ENCODE data around the gene OR2F2. TPM values are rescaled to one million over a fixed set of nuclear protein-coding genes. Genes with fewer than 3 reads are reported as not detected.

The OR2F2 gene
- polyA plus RNA-seq, 3 donors, result not detected

GRCh38 chr7:143980746-143981510, 45.9 kb downstream of the OR2F2 start:
- no peak overlapping the region for H3K27ac Mint-ChIP-seq
- DNase-seq, result no peak
- Histone ChIP-seq H3K36me3 (replicated peaks in 1 of 2; ENCODE audit: control insufficient read depth in 1 of 2, insufficient read depth in 2 of 2, low read length in 2 of 2) (no peaks in the 10 kb centered on the region), H3K27me3 (ENCODE audit: control insufficient read depth in 2 of 2, insufficient read depth in 2 of 2, low read length in 2 of 2) (no peaks in the 10 kb centered on the region), H3K4me2 (replicated peaks; ENCODE audit: extremely low read depth, low read length, poor library complexity, severe bottlenecking) (no peak overlapping the region), H3K9me3 (replicated peaks in 1 of 2; ENCODE audit: control insufficient read depth in 1 of 2, insufficient read depth in 1 of 2, low read length in 2 of 2) (peaks cover 0 to 6% of the 10 kb centered on the region in 2 donors), H3K9ac (ENCODE audit: insufficient read depth, low read length, poor library complexity, severe bottlenecking) (no peak overlapping the region), H4K20me1 (ENCODE audit: insufficient read depth, low read length) (no peaks in the 10 kb centered on the region), H3K4me1 (ENCODE audit: control insufficient read depth in 1 of 2, insufficient read depth in 2 of 2, low read length in 2 of 2) (no peaks in the 10 kb centered on the region), H3K27ac (ENCODE audit: low read depth in 1 of 2, low read length in 2 of 2) (no peak overlapping the region), H2AFZ (ENCODE audit: insufficient read depth, low read depth, low read length, poor library complexity, severe bottlenecking) (no peak overlapping the region), H3K79me2 (ENCODE audit: insufficient read depth, low read length) (no peaks in the 10 kb centered on the region), H3K4me3 (replicated peaks in 1 of 3; ENCODE audit: low read depth in 2 of 3, low read length in 3 of 3) (no peak overlapping the region)
- H3K4me1 Mint-ChIP-seq, result no peaks in the 10 kb centered on the region
- H3K27me3 Mint-ChIP-seq (ENCODE audit: low read depth in 3 of 3), result peaks cover 0 to 2% (median 0%) of the 10 kb centered on the region in 3 donors
- no peaks in the 10 kb centered on the region for H3K36me3 Mint-ChIP-seq
- peaks cover 2 to 11% (median 5%) of the 10 kb centered on the region in 7 donors for H3K9me3 Mint-ChIP-seq
- 97% methylated on average over 5 of the region's 10 CpGs for WGBS (ENCODE audit: insufficient coverage)
- intact Hi-C loops (cut with micrococcal nuclease), result no loop called here
- TF ChIP-seq, protein P1, sequence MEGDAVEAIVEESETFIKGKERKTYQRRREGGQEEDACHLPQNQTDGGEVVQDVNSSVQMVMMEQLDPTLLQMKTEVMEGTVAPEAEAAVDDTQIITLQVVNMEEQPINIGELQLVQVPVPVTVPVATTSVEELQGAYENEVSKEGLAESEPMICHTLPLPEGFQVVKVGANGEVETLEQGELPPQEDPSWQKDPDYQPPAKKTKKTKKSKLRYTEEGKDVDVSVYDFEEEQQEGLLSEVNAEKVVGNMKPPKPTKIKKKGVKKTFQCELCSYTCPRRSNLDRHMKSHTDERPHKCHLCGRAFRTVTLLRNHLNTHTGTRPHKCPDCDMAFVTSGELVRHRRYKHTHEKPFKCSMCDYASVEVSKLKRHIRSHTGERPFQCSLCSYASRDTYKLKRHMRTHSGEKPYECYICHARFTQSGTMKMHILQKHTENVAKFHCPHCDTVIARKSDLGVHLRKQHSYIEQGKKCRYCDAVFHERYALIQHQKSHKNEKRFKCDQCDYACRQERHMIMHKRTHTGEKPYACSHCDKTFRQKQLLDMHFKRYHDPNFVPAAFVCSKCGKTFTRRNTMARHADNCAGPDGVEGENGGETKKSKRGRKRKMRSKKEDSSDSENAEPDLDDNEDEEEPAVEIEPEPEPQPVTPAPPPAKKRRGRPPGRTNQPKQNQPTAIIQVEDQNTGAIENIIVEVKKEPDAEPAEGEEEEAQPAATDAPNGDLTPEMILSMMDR (IDR thresholded peaks at IDR 0.05), result no peak
- no peak overlapping the region for H3K4me3 Mint-ChIP-seq

DNA sequence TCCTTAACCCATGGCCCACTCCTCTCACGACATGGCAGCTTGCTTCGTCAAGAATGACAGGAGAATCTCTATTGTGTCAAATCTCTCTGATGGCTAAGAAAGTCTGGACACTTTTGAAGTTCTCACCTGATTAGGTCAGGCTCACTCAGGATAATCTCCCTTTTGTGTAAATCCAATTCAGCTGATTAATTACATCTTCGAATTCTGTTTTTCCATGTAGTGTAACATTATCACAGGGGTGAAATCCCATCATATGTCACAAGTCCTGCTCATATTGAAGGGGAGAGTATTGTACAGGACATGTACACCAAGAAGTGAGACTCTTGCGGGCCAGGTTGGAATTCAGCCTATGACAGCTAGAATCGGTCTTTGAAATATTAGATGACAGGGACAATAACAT, 48.9 kb downstream of the OR2F2 start:
- Histone ChIP-seq H2AFZ (ENCODE audit: insufficient read depth, low read depth, low read length, poor library complexity, severe bottlenecking) (no peak overlapping the region), H4K20me1 (ENCODE audit: insufficient read depth, low read length) (no peaks in the 10 kb centered on the region), H3K27ac (ENCODE audit: low read depth in 1 of 2, low read length in 2 of 2) (no peak overlapping the region), H3K4me1 (ENCODE audit: control insufficient read depth in 1 of 2, insufficient read depth in 2 of 2, low read length in 2 of 2) (no peaks in the 10 kb centered on the region), H3K9me3 (replicated peaks in 1 of 2; ENCODE audit: control insufficient read depth in 1 of 2, insufficient read depth in 1 of 2, low read length in 2 of 2) (peaks cover 0 to 6% of the 10 kb centered on the region in 2 donors), H3K4me2 (replicated peaks; ENCODE audit: extremely low read depth, low read length, poor library complexity, severe bottlenecking) (no peak overlapping the region), H3K4me3 (replicated peaks in 1 of 3; ENCODE audit: low read depth in 2 of 3, low read length in 3 of 3) (no peak overlapping the region), H3K9ac (ENCODE audit: insufficient read depth, low read length, poor library complexity, severe bottlenecking) (no peak overlapping the region), H3K79me2 (ENCODE audit: insufficient read depth, low read length) (no peaks in the 10 kb centered on the region), H3K27me3 (ENCODE audit: control insufficient read depth in 2 of 2, insufficient read depth in 2 of 2, low read length in 2 of 2) (no peaks in the 10 kb centered on the region), H3K36me3 (replicated peaks in 1 of 2; ENCODE audit: control insufficient read depth in 1 of 2, insufficient read depth in 2 of 2, low read length in 2 of 2) (no peaks in the 10 kb centered on the region)
- TF ChIP-seq, protein P1 (IDR thresholded peaks at IDR 0.05), result no peak
- Mint-ChIP-seq H3K4me1 (no peaks in the 10 kb centered on the region), H3K27me3 (ENCODE audit: low read depth in 3 of 3) (peaks cover 0 to 1% (median 0%) of the 10 kb centered on the region in 3 donors), H3K9me3 (peaks cover 2 to 13% (median 6%) of the 10 kb centered on the region in 7 donors), H3K36me3 (no peaks in the 10 kb centered on the region), H3K27ac (no peak overlapping the region), H3K4me3 (no peak overlapping the region)
- DNase-seq, result no peak
- WGBS (ENCODE audit: insufficient coverage), result 100% methylated on average over 2 of the region's 5 CpGs
- intact Hi-C loops (cut with micrococcal nuclease), result no loop called here

Other genes starting within 250 kb of the OR2F2 start
- not detected for gene CTAGE6, start 177.5 kb upstream of the OR2F2 start, polyA plus RNA-seq
- 1 to 10 TPM; 1.8 to 3.3 (median 3.0) TPM for gene TCAF1, start 33.1 kb upstream of the OR2F2 start, polyA plus RNA-seq
- not detected for gene OR2F1, start 19.6 kb downstream of the OR2F2 start, polyA plus RNA-seq
- gene OR6B1, start 65.1 kb downstream of the OR2F2 start, polyA plus RNA-seq, result not detected
- not detected for gene OR2A5, start 113.7 kb downstream of the OR2F2 start, polyA plus RNA-seq
- not detected for gene OR2A25, start 134.6 kb downstream of the OR2F2 start, polyA plus RNA-seq
- gene OR2A12, start 151.0 kb downstream of the OR2F2 start, polyA plus RNA-seq, result not detected
- gene OR2A2, start 174.3 kb downstream of the OR2F2 start, polyA plus RNA-seq, result not detected
- not detected for gene OR2A14, start 187.9 kb downstream of the OR2F2 start, polyA plus RNA-seq
- gene CTAGE4, start 248.2 kb downstream of the OR2F2 start, polyA plus RNA-seq, result not detected

All from CD14-positive monocyte (primary cell).